Measurements from ENCODE around the gene COL4A6. TPM values are rescaled to one million over a fixed set of nuclear protein-coding genes. Genes with fewer than 3 reads are reported as not detected.

Gene COL4A6
- total and polyA plus RNA-seq, 2 donors (not counting 3 experiments of a cell fraction or from before 2014, with no cell fraction given), result 0.49 to 0.62 TPM

DNA sequence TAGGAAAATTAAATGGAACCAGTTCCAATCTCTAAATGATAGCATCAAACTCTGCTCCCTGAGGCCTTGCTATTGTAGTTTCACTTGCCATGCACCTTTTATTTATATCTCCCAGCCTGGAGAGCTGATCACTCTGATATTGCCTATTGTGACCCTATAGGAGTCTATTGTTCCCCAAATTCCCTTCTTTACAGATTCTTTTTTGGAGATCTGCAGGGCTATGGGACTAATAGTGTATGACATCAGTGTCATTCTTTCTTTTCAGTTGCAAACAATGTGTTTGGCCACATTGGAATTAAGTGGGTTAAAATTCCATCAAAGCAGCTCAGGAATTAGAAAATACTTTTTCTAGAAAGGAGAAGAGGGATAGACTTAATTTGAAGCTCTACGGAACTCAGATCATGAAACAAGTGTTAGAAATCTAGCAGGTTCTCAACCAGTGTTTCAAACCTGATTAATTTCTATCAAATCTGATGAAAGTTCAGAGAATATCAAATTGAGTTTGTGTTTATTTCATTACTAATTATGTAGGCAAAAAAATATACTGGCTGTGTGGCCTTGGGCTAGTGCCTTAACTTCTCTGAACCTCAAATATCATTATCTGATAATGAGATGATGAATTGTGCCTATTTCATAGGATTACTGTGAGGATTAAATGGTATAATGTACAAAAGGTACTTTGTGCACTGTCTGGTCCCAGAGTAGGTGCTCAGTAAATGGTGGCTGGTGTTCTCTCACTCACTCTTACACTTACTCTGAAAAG, 71.4 kb downstream of the COL4A6 start:
- DNase-seq (ENCODE audit: low read depth, low spot score), result no peak
- no peak for FAIRE-seq
- Histone ChIP-seq H3K27me3 (ENCODE audit: control insufficient read depth in 2 of 2, insufficient read depth in 2 of 2, low read length in 2 of 2) (no peaks in the 10 kb centered on the region), H4K20me1 (replicated peaks; ENCODE audit: control insufficient read depth, extremely low read depth, insufficient read depth, low read length) (no peaks in the 10 kb centered on the region), H3K9me3 (replicated peaks; ENCODE audit: control insufficient read depth, insufficient read depth, low read length) (no peaks in the 10 kb centered on the region), H3K36me3 (ENCODE audit: control insufficient read depth in 2 of 2, extremely low read depth in 1 of 2, insufficient read depth in 2 of 2, low read length in 2 of 2) (no peaks in the 10 kb centered on the region), H3K4me2 (ENCODE audit: insufficient read depth, low read length) (no peak overlapping the region), H3K79me2 (ENCODE audit: control insufficient read depth, insufficient read depth, low read length) (no peaks in the 10 kb centered on the region), H3K9ac (replicated peaks; ENCODE audit: extremely low read depth, insufficient read depth, low read length) (no peak overlapping the region), H3K4me1 (ENCODE audit: control insufficient read depth, extremely low read depth, insufficient read depth, low read length) (no peaks in the 10 kb centered on the region), H2AFZ (ENCODE audit: low read depth, low read length) (no peak overlapping the region), H3K27ac (ENCODE audit: insufficient read depth, low read depth, low read length) (no peak overlapping the region), H3K4me3 (replicated peaks in 1 of 3; ENCODE audit: insufficient read depth in 1 of 3, low read depth in 1 of 3, low read length in 3 of 3) (no peak overlapping the region), H3K9me1 (replicated peaks; ENCODE audit: control insufficient read depth, extremely low read depth, insufficient read depth, low read length) (no peaks in the 10 kb centered on the region)
- TF ChIP-seq GATA2 (IDR thresholded peaks at IDR 0.05; ENCODE audit: insufficient read depth, insufficient read length, low read depth, low read length) (no peak), POLR2A (IDR thresholded peaks at IDR 0.05; ENCODE audit: low read depth, low read length) (no peak), JUN (IDR thresholded peaks at IDR 0.05; ENCODE audit: borderline replicate concordance, insufficient read depth, insufficient read length, low read depth) (no peak), EZH2 (IDR thresholded peaks at IDR 0.05; ENCODE audit: borderline replicate concordance, low read depth, low read length, severe bottlenecking) (no peak), FOS (IDR thresholded peaks at IDR 0.05; ENCODE audit: borderline replicate concordance, insufficient read depth, low read length) (no peak), MYC (IDR thresholded peaks at IDR 0.05; ENCODE audit: low read depth, low read length) (no peak), POLR2AphosphoS5 (IDR thresholded peaks at IDR 0.05; ENCODE audit: insufficient read depth, low read depth, low read length) (no peak)
- TF ChIP-seq, protein P1, sequence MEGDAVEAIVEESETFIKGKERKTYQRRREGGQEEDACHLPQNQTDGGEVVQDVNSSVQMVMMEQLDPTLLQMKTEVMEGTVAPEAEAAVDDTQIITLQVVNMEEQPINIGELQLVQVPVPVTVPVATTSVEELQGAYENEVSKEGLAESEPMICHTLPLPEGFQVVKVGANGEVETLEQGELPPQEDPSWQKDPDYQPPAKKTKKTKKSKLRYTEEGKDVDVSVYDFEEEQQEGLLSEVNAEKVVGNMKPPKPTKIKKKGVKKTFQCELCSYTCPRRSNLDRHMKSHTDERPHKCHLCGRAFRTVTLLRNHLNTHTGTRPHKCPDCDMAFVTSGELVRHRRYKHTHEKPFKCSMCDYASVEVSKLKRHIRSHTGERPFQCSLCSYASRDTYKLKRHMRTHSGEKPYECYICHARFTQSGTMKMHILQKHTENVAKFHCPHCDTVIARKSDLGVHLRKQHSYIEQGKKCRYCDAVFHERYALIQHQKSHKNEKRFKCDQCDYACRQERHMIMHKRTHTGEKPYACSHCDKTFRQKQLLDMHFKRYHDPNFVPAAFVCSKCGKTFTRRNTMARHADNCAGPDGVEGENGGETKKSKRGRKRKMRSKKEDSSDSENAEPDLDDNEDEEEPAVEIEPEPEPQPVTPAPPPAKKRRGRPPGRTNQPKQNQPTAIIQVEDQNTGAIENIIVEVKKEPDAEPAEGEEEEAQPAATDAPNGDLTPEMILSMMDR (IDR thresholded peaks at IDR 0.05; ENCODE audit: extremely low read depth in 1 of 2, insufficient read depth in 1 of 2, low read depth in 1 of 2, low read length in 2 of 2), result no peak
- TF ChIP-seq, protein P2, sequence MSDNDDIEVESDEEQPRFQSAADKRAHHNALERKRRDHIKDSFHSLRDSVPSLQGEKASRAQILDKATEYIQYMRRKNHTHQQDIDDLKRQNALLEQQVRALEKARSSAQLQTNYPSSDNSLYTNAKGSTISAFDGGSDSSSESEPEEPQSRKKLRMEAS (IDR thresholded peaks at IDR 0.05; ENCODE audit: insufficient read depth, insufficient read length), result no peak
- CTCF ChIA-PET, result no interaction called here
- BruUV-seq (replicated peaks), result no TSS peak
- POLR2A ChIA-PET, result no interaction called here
- dilution Hi-C loops (cut with MboI; ENCODE audit: extremely low pct_ligation_motif_present, low sequenced_read_pairs) (no loop called here), intact Hi-C loops (cut with micrococcal nuclease) (no loop called here)

Measured in endothelial cell of umbilical vein (primary cell).